ENCODE data around the gene TPM3.
"Not testable (repeated sequence)": the region's sequence is repeated elsewhere in the genome, so short reads cannot be mapped to it uniquely, and the experiment has no call there.

DNA sequence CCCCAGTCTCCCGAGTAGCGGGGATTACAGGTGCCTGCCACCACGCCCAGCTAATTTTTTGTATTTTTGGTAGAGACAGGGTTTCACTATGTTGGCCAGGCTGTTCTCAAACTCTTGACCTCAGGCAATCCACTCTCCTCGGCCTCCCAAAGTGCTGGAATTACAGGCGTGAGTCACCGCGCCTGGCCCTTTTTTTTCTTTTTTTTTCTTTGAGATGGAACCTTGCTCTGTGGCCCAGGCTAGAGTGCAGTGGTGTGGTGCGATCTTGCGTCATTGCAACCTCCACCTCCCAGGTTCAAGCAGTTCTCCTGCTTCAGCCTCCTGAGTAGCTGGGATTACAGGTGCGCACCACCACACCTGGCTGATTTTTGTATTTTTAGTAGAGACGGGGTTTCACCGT, 41.2 kb upstream of the TPM3 start:
- TF ChIP-seq, protein P1, sequence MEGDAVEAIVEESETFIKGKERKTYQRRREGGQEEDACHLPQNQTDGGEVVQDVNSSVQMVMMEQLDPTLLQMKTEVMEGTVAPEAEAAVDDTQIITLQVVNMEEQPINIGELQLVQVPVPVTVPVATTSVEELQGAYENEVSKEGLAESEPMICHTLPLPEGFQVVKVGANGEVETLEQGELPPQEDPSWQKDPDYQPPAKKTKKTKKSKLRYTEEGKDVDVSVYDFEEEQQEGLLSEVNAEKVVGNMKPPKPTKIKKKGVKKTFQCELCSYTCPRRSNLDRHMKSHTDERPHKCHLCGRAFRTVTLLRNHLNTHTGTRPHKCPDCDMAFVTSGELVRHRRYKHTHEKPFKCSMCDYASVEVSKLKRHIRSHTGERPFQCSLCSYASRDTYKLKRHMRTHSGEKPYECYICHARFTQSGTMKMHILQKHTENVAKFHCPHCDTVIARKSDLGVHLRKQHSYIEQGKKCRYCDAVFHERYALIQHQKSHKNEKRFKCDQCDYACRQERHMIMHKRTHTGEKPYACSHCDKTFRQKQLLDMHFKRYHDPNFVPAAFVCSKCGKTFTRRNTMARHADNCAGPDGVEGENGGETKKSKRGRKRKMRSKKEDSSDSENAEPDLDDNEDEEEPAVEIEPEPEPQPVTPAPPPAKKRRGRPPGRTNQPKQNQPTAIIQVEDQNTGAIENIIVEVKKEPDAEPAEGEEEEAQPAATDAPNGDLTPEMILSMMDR (IDR thresholded peaks at IDR 0.05): not testable (repeated sequence)
- TF ChIP-seq POLR2A (IDR thresholded peaks at IDR 0.05): not testable (repeated sequence)

Data from stomach (tissue), 4 donors.